ENCODE data around the gene COX6B1.
A peak's percentile ranks its signal among the peaks of the same experiment; 100 is the strongest.
"Not testable (repeated sequence)": the region's sequence is repeated elsewhere in the genome, so short reads cannot be mapped to it uniquely, and the experiment has no call there.

Gene COX6B1

GRCh38 chr19:35633727-35634440, 14.2 kb upstream of the COX6B1 start:
- no peak for FAIRE-seq
- no peak for DNase-seq (ENCODE audit: low spot score)

GRCh38 chr19:35636651-35637050, 11.5 kb upstream of the COX6B1 start:
- no peak for FAIRE-seq
- DNase-seq (ENCODE audit: low spot score) = no peak

DNA sequence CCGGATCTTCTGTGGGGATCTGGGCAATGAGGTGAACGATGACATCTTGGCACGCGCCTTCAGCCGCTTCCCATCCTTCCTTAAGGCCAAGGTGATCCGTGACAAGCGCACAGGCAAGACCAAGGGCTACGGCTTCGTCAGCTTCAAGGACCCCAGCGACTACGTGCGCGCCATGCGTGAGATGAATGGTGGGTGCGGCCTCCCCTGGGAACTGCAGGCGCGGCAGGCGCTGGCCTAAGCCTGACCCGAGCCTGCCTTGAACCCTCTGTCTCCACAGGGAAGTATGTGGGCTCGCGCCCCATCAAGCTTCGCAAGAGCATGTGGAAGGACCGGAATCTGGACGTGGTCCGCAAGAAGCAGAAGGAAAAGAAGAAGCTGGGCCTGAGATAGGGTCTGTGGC, 11.0 kb upstream of the COX6B1 start:
- FAIRE-seq (no peak), DNase-seq (ENCODE audit: low spot score) (no peak)

DNA sequence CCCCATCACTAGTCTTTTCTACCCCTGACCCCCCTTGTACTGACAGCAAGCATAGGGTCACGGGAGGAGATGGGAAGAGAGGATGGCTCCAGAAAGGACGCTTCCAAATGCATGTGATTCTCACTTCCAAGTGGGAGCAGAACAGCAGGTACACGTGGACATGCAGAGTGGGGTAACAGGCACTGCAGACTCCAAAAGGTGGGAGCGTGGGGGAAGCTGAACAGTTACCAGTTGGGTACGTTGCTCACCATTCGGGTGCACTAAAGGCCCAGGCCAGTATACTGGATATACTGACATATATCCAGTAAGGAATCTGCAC, 8.8 kb upstream of the COX6B1 start:
- no peak for FAIRE-seq

DNA sequence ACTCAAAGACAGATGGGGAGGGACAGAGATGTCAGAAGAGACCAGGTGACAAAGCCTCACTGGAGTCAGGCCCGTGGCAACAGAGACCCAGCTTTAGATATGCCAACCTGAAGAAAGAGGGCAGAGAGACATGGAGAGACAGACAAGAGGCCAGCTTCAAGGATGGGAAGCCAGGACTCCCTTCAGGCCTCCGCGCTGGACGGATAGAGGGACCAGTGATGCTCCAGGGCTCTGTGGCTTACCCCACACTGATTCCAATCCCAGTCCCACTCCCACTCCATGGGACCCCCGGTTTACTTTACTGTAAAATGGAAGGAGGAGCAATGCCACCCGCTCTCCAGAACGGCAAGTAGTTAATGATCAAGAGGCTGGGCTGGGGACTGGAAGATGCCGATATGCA, 8.3 kb upstream of the COX6B1 start:
- no peak for FAIRE-seq
- DNase-seq (ENCODE audit: low spot score) = no peak

More for the DNA sequence above, 8.8 kb upstream of the COX6B1 start:
- no peak for DNase-seq (ENCODE audit: low spot score)

DNA sequence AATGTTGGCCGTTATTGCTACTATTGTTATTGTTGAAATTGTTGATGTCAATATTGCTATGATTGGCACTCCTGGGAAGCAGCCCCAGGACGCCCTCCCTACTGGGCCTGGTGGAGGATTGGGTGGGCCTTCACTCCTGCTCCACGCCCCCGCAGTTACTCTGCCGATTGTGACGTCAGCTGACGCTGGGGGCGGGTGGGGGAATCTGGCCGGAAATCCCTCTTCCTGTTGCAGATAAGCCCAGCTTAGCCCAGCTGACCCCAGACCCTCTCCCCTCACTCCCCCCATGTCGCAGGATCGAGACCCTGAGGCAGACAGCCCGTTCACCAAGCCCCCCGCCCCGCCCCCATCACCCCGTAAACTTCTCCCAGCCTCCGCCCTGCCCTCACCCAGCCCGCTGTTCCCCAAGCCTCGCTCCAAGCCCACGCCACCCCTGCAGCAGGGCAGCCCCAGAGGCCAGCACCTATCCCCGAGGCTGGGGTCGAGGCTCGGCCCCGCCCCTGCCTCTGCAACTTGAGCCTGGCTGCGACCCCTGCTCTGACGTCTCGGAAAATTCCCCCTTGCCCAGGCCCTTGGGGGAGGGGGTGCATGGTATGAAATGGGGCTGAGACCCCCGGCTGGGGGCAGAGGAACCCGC, 6.5 kb upstream of the COX6B1 start, which contains the start of gene ETV2:
ETV2 (plus strand) TSS at position 231 of the 637 bp plus-strand sequence. CDS start 716 bp downstream, outside the sequence.
- FAIRE-seq = no peak
- DNase-seq (ENCODE audit: low spot score) = no peak

DNA sequence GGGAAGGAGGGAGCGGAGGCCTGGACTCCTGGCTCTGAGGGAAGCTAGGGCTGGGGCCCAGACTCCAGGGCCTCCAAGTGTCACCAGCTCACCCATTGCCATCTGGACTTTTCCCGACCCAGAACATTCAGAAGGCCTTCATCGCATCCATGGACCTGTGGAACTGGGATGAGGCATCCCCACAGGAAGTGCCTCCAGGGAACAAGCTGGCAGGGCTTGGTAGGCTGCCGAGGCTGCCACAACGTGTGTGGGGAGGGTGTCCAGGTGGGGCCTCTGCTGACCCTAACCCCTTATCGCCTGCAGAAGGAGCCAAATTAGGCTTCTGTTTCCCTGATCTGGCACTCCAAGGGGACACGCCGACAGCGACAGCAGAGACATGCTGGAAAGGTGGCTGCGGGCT, 5.8 kb upstream of the COX6B1 start:
- DNase-seq (ENCODE audit: low spot score) (no peak), FAIRE-seq (no peak)

GRCh38 chr19:35642798-35643254, 5.3 kb upstream of the COX6B1 start:
- no peak for DNase-seq (ENCODE audit: low spot score)
- FAIRE-seq = no peak

DNA sequence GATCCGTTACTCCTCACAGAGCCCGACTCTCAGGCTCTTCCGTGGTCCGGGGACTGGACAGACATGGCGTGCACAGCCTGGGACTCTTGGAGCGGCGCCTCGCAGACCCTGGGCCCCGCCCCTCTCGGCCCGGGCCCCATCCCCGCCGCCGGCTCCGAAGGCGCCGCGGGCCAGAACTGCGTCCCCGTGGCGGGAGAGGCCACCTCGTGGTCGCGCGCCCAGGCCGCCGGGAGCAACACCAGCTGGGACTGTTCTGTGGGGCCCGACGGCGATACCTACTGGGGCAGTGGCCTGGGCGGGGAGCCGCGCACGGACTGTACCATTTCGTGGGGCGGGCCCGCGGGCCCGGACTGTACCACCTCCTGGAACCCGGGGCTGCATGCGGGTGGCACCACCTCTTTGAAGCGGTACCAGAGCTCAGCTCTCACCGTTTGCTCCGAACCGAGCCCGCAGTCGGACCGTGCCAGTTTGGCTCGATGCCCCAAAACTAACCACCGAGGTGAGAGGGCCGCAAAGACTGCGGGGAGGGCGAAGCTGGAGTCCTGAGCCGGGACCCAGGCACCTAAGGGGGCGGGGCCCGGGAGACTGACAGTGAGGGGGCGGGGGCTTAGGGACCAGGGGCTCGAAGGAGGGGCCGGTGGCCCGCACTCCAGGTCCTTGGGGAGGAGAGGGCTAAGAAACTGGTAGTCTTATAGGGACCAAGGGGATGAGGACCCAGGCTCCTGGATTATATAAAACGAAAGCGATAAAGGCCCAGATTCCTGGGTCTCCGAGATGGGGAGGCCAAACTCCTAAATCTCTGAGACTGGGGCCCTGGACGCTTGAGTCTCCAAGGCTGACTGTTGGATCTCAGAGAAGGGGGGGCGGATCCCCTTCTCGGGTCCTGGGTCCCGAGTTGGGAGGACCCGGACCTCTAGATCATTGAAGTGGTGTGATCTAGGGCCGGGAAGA, 4.6 kb upstream of the COX6B1 start:
- DNase-seq (ENCODE audit: low spot score) = peak; percentile 92
- peak; percentile 69 for FAIRE-seq

- DNase-seq (ENCODE audit: low spot score) (no peak), FAIRE-seq (no peak)
These were observed 3.7 kb upstream of the COX6B1 start for GRCh38 chr19:35644206-35644986.

DNA sequence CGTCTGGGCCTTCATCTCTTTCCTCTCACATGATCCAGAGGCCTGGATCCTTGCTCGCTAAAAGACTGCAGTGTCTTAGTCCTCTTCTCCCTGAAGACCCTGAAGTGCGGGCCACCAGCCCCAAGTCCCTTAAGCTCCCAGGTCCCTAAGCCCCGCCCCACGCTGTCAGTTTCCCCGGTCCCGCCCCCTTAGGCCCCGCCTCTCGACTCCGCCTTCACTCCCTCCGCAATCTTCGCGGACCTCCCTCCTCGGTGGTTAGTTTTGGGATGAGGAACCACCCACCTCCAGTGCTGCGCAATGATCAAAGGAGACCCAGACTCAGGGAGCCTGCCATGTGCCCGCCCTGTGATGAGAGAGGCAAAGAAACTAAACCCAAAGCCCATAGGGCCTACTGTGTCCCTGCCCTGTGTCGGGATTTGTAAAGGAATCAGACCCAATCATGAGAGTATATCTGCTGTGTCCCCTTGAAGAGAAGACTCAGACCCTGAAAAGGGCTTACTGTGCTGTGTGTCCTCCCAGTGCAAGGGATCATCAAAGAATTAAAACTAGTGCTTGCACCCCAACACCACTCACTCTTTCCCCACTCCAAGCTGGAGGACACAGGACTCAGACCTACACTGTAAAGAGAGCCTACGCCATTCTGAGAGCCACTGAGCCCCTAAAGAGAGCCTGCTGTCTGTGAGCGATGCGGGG, 3.0 kb upstream of the COX6B1 start:
- DNase-seq (ENCODE audit: low spot score) = no peak
- no peak for FAIRE-seq

GRCh38 chr19:35645680-35646511, 2.2 kb upstream of the COX6B1 start:
- no peak for FAIRE-seq
- DNase-seq (ENCODE audit: low spot score) = no peak

DNA sequence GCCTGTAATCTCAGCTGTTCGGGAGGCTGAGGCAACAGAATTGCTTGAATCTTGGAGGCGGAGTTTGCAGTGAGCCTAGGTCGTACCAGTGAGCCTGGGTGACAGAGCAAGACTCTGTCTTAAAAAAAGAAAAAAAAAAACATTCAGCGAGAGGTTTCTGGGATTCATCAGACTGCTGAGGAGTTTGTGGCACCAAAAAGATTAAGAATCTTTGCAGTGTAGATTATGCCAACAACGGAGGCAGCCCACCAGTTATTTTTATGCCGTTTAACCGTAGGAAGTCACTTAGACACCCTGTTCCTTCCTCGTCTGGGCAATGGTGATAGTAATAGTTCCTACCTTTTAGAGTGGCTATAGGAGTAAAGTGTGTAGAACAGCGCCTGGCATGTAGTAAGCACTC, 2.5 kb downstream of the COX6B1 start:
- FAIRE-seq (no peak), DNase-seq (ENCODE audit: low spot score) (no peak)

DNA sequence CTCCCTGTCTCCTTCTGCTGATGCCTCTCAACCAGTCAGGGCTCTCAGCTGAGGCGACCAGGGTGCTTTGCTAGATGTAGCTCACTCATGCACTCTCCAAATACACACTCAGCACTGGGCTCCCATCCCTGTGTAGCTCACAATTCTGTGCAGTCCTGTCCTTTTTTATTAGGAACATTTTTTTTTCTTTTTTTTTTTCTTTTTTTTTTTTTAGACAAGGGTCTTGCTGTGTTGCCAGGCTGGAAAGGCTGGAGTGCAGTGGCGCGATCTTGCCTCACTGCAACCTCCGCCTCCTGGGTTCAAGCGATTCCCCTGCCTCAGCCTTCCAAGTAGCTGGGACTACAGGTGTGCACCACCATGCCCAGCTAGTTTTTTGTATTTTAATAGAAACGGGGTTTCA, 6.7 kb downstream of the COX6B1 start:
- not testable (repeated sequence) for DNase-seq (ENCODE audit: low spot score); FAIRE-seq

- FAIRE-seq (no peak), DNase-seq (ENCODE audit: low spot score) (no peak)
These were observed 7.5 kb downstream of the COX6B1 start for GRCh38 chr19:35655600-35655999.

GRCh38 chr19:35656700-35657099, 8.6 kb downstream of the COX6B1 start:
- no peak for DNase-seq (ENCODE audit: low spot score)
- FAIRE-seq = no peak

GRCh38 chr19:35657904-35658700, 10.0 kb downstream of the COX6B1 start:
- no peak for FAIRE-seq
- DNase-seq (ENCODE audit: low spot score) = no peak

DNA sequence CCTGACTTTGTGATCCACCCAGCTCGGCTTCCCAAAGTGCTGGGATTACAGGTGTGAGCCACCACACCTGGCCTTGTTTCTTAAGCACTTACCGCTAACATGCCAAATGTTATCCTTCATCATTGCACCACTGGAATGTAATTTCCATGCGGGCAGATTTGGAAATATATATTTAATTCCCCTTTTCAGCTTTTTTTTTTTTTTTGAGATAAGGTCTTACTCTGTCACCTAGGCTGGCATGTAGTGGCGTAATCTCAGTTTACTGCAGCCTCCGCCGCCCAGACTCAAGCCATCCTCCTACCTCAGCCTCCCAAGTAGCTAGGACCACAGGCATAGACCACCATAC, 13.8 kb downstream of the COX6B1 start:
- FAIRE-seq = no peak
- no peak for DNase-seq (ENCODE audit: low spot score)

- DNase-seq (ENCODE audit: low spot score) = no peak
- no peak for FAIRE-seq
These were observed 15.9 kb downstream of the COX6B1 start for GRCh38 chr19:35663981-35664380.
